Loucy (cell line): Measurements from ENCODE around the gene FIGN.

Experiments
- CTCF ChIP-seq: fragments of 200-600 bp; sonication (generic); conservative IDR thresholded peaks from 2 replicates; pipeline ENCODE4 v1.5.1; 2014; ENCODE audit warnings: mild to moderate bottlenecking, antibody characterized with exemption, low read length
- EZH2phosphoT487 ChIP-seq: fragments of 200-600 bp; IDR thresholded peaks from 2 replicates; pipeline ENCODE4 v1.6.1; 2018; ENCODE audit warnings: antibody characterized with exemption, mild to moderate bottlenecking, moderate library complexity, borderline replicate concordance

- no peak for TF ChIP-seq CTCF
- no peak for TF ChIP-seq EZH2phosphoT487
Observed at GRCh38 chr2:163698857-163699256, 37.0 kb downstream of the FIGN start.
